ENCODE measurements around the gene DOCK6. TPM values are rescaled to one million over a fixed set of nuclear protein-coding genes. Genes with fewer than 3 reads are reported as not detected.

Gene DOCK6
- total RNA-seq, 1 donor from 2014 or later, result 50.5 TPM

DNA sequence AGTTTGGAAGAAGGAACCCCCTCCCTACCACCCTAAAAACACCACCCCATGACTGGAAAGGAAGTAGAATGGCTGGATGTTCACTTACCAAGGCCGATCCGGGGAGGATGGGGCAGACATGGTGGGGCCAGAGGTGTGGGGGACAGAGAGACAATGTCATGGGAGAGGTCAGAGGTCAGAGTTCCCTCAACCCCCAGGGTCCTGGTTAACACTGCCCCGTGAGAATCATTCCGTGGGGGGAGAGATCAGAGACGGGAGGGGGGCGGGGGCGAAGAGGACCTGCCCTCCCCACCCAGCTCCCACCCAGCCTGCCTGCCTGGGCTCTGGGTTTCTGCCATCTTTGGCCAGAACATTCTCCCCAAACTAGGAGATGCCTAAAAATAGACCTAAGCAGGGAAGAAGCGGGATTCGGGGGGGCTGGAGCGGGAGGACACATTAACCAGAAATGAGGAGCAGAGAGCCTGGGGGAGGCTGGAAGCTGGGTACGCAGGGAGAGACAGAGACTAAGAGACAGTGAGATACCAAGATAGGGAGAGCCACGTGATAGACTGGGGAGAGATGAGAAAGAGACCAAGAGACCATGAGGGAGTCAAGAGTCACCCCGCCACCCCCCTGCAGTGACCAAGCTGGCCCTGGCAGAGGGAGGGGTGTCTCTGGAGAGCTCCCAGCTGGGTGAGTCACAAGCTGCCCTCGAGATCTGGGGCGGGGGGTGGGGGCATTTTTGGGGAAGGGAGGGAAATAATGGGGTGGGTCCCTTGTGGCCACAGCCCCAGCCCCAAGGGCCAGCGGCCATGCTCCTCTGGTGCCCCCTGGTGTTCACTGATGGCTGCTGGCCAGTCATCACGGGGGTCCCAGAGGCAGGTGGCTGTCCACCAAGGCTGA, 58.9 kb downstream of the DOCK6 start:
- intact Hi-C loops (cut with DNase I), result loop anchor here (1.0 to 10.0 kb wide), 2 partner anchors 65 to 169 kb away; no protein-coding TSS in a partner anchor
- peak; percentile 86 for DNase-seq (ENCODE audit: low spot score)

DNA sequence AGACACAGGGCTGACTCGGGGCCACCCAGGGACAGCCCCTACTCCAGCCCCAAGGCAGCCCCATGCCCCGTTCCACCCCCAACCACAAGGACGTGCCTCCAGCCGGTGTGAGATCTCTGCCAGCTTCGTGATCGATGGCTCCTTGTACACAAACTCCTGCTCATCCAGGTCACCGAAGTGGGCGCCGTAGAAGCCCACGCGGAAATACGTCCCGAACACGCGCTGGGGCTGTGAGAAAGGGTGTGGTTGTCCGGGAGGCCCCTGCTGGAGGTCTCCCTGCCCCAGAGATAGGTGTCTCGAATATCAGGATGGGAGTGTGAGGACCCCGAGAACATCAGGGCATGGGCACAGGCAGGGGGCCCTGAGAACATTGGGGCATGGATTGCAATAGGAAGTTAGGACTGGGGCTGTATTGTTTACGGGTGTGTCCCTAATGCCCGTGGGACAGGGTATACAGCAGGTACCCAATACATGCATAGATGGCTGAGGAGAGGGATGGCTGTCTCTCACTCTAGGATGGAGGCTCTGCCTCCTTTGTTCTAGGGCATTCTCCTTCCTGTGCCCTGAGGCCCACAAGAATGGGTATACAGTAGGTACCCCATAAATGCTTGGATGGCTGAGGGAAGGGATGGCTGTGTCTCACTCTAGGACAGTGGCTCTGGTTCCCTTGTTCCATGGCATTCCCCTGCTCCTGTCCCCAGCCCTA, 59.7 kb downstream of the DOCK6 start:
- intact Hi-C loops (cut with DNase I), result loop anchor here (1.0 to 10.0 kb wide), 2 partner anchors 64 to 168 kb away; no protein-coding TSS in a partner anchor
- DNase-seq (ENCODE audit: low spot score), result no peak

DNA sequence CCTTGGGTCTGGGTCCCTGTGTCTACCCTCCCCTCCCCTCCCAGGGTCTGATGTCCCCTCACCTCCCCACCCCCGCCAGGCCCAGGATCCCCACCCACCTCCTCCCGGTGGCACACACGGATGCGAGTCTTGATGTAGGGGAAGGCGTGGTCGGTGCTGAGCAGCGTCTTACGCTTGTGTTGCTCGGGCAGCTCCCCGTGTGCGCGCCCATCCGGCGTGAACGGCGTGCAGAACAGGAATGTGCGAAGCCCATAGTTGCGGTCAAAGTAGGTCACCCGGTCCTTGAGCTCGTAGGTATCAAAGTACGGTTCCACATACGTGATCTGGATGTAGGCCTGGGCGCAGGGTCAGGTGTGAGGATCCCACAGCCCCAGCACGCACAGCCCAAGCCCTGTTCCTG, 60.5 kb downstream of the DOCK6 start:
- DNase-seq (ENCODE audit: low spot score), result no peak
- intact Hi-C loops (cut with DNase I), result loop anchor here (10.0 kb wide), 1 partner anchor 167 kb away; no protein-coding TSS in a partner anchor

DNA sequence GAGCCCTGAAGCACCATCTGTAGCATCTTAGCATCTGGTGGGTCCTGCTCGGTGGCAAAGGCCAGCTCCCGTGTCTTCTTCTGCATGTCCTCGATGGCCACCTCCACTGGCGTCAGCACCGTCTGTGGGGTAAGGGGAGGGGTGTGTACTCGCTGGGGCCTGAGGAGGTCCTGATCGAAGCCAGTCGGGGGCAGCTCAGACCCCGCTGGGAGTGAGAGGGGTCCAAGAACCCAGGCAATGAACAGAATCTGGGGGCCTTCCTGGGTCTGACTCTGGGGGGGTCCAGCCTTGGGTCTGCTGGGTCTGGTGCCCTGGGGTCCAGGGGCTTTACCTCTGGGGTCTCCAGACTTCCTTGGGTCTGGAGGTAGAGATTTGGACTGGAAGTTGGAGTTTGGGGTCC, 61.4 kb downstream of the DOCK6 start:
- no peak for DNase-seq (ENCODE audit: low spot score)
- intact Hi-C loops (cut with DNase I), result loop anchor here (10.0 kb wide), 1 partner anchor 166 kb away; no protein-coding TSS in a partner anchor

DNA sequence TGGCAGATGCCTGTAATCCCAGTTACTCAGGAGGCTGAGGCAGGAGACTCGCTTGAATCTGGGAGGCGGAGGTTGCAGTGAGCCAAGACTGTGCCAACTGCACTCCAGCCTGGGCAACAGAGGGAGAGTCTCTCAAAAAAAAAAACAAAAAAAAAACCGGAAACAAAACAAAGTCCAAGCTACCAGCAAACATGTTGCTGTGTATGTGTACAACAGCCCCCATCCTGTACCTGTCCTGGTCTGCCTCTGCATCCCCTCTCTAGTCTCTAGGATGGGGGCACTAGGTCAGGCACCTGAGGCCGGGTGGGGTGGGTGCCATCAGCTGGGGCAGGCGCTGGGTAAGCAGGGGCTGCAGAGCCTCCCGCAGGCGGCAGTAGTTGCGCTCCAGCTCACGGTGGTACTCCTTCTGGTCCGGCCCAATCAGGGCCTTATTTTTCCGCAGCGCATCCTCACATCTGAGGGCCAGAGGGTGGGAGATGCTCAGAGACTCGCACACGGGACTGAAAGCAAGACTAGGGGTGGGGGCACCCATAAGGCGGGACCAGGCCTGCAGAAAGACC, 62.2 kb downstream of the DOCK6 start:
- no peak for DNase-seq (ENCODE audit: low spot score)
- intact Hi-C loops (cut with DNase I), result loop anchor here (10.0 kb wide), 1 partner anchor 165 kb away; no protein-coding TSS in a partner anchor

DNA sequence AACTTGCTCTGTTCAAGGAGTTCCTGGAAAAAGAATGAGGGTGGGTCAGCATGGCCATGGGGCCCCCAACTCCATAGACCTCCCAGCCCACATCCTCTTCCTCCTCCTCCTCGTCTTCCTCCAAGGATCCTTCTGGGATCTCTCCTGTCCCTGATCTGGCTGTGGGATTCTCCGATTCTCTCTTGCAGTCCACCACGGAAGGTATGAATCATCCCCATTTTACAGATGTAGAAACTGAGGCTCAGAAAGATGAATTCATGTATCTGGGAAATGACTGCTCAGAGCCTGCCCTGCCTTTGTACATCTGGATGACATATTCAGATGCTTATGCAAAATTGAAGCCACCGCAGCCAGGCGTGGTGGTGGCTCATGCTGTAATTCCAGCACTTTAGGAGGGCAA, 62.8 kb downstream of the DOCK6 start:
- intact Hi-C loops (cut with DNase I), result no loop called here
- DNase-seq (ENCODE audit: low spot score), result no peak

DNA sequence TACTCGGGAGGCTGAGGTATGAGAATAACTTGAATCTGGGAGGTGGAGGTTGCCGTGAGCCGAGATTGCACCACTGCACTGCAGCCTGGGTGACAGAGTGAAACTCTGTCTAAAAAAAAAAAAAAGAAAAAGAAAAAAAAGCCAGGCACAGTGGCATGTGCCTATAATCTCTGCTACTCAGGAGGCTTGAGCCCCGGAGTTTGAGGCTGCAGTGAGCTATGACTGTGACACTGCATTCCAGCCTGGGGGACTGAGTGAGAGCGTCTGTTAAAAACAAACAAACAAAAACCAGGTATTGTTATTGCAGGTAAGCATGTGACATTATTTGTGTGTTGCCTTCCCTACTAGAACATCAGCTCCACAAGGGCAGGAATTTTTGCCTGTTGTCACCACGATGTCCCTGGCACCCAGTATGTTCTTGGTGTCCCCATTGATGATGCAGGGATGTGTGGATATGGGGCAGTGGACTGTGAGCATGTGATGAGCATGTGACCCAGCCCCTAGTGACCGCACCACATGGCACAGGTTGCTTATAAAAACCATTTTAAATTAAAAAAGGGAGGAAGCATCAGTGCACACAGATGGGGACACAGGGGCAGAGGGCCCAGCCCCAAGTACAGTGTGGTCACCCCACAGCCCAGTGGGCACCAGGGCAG, 63.4 kb downstream of the DOCK6 start:
- intact Hi-C loops (cut with DNase I), result no loop called here
- no peak for DNase-seq (ENCODE audit: low spot score)

DNA sequence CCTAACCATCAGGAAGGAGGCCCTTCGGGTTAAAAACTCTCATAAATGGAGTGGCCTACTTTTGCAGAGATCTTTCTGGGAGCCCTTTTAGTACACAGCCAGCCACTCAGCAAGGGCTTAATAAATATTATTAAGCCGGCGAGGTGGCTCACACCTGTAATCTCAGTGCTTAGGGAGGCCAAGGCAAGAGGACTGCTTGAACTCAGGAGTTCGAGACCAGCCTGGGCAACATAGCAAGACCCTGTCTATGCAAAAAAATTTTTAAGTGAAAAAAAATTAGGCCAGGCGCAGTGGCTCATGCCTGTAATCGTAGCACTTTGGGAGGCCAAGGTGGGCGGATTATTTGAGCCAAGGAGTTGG, 64.2 kb downstream of the DOCK6 start:
- DNase-seq (ENCODE audit: low spot score), result no peak
- intact Hi-C loops (cut with DNase I), result no loop called here

DNA sequence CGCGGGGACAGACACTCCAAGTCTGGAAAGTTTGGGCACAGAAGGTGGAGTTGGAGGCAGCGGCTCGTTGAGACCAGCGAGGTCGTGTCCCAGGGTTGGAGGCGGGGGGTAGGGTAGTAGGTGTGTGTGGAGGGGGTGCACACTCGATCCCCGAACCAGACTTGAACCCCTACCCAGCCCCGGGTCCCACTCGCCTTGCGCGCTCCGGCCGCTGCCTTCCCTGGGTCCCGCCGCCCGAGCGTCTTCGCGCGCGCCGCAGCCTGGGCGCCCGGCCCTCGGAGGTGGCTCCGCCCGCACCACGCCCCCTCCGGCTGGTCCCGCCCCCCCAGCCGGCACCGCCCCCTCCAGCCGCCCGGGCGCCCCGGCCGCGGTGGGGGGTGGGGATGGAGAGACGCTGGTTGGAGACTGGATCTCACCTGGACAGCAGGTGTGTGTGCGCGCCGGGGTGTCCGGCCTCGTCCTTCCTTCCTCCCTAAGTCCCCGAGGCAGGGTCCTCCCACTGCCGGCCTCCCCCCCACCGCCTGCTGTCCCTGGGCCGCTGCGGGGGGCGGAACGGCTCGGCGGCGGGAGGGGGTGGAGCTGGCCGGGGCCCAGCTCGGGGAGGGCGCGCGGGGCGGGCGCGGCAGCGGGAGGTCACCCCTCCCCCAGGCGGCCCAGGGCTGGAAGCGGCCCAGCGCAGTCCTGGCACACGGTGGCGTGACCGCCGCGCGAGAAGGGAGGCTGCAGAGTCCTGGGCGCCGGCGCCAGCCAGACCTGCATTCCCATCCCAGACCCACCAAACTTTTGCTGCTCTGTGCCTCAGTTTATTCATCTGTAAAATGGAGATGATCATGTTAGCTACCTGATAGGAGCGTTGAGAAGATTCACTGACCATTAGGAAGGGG, 64.8 kb downstream of the DOCK6 start, which contains the start of gene KANK2:
Gene KANK2 (minus strand): TSS at position 255 of the 884 bp plus-strand sequence. CDS start 3,034 bp downstream, outside the sequence.
- peak; percentile 92 for DNase-seq (ENCODE audit: low spot score)

DNA sequence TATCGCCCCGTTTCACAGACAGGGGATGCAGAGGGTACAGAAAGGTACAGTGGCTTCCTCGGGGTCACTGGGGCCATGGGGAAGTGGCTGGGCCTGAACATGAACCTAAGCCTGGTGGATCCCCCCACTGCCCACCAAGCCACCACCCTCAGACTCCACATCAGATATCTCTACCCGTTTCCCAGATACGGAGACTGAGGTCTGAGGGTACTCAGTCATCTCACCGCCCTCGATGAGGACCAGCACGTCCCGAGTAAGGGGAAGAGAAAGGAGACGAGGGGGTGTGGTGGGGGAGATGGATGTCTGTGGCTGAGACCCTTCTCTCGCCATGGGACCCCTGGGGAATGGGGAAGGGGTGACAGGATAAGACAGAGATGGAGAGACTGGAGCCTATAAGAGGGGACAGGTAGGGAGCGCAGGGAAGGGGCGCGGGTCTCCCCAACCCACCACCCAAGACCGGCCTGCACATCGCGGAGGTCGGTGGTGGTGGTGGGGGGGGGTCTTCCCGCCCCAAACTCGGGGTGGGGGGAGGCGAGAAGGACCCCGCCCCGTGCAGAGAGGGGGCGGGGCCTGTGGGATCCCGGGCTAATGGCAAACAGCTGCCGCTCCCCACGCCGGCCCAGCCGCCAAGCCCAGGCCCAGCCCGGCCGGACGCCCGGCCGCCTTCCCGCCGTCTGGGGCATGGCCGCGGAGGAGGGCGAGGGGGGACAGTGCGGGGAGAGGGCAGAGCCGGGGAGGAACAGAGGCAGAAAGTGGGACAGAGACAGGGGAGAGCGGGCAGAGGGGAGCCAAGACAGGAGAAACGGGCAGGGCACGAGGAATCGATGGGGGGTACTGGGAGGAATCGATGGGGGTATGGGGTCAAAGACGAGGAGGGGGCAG, 65.7 kb downstream of the DOCK6 start:
- intact Hi-C loops (cut with DNase I), result no loop called here

More for the DNA sequence above, 64.8 kb downstream of the DOCK6 start, which contains the start of gene KANK2:
- intact Hi-C loops (cut with DNase I), result no loop called here

DNA sequence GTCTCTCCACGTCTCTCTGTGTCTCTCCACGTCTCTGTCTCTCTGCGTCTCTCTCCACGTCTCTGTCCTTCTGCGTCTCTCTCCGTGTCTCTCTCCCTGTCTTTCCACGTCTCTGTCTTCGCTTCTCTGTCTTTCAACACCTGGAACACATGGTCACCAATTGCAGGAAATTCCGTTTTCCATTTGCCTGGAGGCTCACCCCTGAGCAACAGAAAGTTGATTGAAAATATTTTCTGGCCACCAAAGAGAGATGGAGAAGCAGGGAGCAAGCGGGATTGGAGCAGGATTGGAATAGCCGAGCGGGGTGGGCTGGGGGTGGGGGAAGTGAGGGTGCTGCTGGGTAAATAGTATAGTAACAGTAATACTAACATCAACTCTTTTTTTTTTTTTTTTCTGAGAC, 66.6 kb downstream of the DOCK6 start:
- no peak for DNase-seq (ENCODE audit: low spot score)
- intact Hi-C loops (cut with DNase I), result no loop called here

More for the DNA sequence above, 65.7 kb downstream of the DOCK6 start:
- DNase-seq (ENCODE audit: low spot score), result no peak

DNA sequence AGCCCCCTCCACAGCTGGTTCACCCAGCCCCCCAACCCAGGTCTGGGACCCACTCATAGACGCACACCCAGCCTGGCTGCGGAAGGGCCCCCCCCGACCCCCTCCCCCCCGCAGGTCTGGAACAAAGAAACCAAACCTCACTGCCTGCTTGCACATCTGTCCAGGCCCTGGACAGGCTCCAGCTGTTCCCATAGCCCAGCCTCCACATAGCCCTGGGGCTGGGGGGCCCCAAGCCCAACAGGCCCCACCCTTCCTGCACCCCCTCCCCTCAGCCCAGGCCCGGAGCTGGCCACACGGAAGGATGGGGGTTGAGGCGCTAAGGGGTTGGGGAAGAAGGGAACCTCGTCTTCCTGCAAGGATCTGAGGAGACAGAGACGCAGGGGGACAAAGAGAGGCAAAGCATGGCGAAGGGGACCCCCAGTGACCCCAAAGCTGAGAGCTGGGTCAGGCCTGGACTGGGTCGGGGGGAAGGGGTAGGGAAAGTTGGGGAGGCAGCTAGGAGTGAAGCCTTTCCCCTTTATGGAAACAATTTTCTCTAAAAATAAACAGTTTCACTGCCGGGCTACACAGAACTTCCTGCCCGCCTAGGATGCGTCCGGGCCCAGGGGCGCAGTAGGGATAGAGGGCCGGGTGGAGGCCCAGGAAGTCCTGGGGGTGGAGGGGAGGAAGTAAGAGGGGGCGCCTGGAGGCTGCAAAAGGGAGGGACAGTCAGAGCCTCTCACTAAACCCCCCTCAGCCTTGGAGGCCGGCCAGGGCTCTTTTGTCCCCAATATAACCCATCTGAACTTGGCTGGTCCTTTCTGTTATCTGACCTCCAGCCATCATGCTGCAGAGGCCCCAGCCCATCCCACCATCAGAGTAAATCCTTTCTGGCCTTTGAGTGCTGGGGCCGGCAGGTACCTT, 67.4 kb downstream of the DOCK6 start:
- intact Hi-C loops (cut with DNase I), result no loop called here
- DNase-seq (ENCODE audit: low spot score), result no peak

DNA sequence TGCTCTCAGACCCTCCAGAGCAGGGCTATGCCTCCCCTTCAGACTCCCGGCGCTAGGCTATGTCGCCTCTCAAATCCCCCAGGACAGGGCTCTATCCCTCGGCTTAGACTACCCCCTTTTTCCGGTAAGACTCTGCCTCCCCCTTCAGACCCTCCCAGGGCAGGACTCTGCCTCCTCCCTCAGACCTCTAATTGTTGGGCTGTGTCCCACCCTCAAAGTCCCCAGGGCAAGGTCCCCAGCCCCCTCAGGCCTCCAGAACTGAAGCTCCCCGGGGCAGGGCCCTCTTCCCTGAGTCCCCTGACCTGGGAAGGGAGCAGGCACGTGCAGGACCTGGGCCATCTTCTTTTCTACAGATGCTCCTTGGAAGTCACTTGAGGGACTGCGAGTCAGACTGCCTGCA, 68.2 kb downstream of the DOCK6 start:
- DNase-seq (ENCODE audit: low spot score), result no peak
- intact Hi-C loops (cut with DNase I), result no loop called here

DNA sequence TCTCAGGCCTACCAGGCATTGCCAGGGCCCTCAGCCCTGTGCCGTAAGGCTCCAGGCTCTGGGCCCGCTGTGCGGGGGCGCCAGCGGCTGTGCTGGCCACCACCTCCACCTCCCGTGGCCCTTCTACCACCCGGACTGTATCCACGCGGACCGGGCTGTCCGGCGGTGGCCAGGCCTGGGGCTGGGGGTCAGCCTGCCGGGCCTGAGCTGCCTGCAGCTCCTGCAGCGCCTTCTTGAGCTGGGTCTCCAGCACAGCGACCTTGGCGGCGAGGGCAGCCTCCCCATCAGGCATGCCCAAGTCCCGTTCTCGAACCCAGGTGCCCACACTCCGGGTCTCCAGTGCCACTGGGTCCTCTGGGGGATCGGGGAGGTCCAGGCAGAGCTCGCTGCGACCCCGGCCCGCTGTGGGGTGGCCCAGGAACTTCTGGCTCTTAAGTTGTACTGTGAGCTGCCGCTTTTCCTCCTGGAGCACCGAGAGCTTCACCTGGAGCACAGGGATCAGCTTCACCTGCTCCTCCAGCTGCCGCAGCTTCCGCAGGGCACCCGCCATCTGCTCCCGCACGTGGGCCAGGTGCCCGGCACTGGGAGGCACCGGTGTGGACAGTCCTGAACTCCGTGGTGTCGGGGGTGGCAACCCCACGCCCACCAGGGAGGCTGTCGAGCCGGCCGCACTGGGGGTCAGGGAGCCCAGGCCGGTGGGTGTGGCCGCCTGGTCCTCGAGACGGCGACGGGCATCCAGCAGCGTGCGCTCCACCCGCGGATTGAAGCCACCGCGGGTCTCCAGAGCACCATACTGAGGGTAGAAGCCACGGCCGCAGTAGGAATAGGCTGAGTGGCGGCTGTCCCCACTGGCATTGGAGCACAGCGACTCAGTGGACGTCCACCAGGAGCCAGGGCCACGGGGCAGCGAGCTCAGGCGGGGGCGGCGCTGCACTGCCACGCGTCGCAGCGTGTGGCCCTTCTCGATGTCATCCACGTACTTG, 69.1 kb downstream of the DOCK6 start:
- no peak for DNase-seq (ENCODE audit: low spot score)
- intact Hi-C loops (cut with DNase I), result no loop called here

DNA sequence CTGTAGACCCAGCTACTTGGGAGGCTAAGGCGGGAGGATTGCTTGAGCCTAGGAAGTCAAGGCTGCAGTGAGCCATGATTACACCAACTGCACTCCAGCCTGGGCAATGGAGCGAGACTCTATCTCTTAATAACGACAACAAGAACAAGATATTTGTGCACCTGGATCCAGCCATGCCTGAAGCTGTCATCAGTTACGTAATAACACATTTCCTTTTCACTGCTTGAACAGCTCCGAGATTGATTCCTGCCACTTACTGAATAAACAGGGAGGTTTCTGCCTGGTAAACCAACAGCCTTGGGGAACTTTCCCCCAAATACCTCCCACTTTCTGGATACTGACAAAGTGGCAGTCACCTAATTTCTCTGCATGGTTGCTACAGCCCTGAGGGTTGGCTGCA, 70.4 kb downstream of the DOCK6 start:
- intact Hi-C loops (cut with DNase I), result no loop called here
- DNase-seq (ENCODE audit: low spot score), result no peak

Measured in cardiac septum (tissue), 1 donor.